Heart left ventricle (tissue), 13 donors: ENCODE measurements around the gene RPL34.

Experiments used
- POLR2A ChIP-seq, 2 donors: fragments of 450-650 bp; IDR thresholded peaks; one replicate each; pipeline ENCODE4 v1.6.1; 2017; ENCODE audit warnings: antibody characterized with exemption in 2 of 2, mild to moderate bottlenecking in 2 of 2, moderate library complexity in 2 of 2
- TF ChIP-seq, protein P1 (sequence below), 12 donors: fragments of 200-600 bp; sonication (generic) in 4 of 12; IDR thresholded peaks; one replicate each; pipeline versions ENCODE4 v1.5.0 to v1.8.0; 2018 to 2022; ENCODE audit warnings: antibody characterized with exemption in 12 of 12, mild to moderate bottlenecking in 5 of 12
- donor health status: ischemic (EF 13 %, LVEDD 7.1; RV severe dilation, severe dysfunction).
- donor health status: DM: no; HTN: yes; CAD: no.
- donor health status: DM: no; HTN: no; CAD: no.
- donor health status: ischemic (EF 25% LVEDD 6.9; RV normal size, moderate dysfunction).
- donor health status: ischemic (EF 25% LVEDD 5.7; RV mildly dilated, moderate dysfunction).
- donor health status: ischemic (EF 35%, LVEDD 5.7; RV mildly dilated, moderate dysfunction).
- donor health status: nonischemic (EF 11% LVEDD 7.7; RV severe dilation, severe dysfunction).
- donor health status: DM: yes; HTN: yes; CAD: no.
- donor health status: PGD.
- donor health status: ischemic (EF 29% LVEDD 5.4; RV normal size, mild dysfunction).
- donor health status: nonischemic (EF 23%, LVEDD 6.1; RV moderate dilation, normal function).

DNA sequence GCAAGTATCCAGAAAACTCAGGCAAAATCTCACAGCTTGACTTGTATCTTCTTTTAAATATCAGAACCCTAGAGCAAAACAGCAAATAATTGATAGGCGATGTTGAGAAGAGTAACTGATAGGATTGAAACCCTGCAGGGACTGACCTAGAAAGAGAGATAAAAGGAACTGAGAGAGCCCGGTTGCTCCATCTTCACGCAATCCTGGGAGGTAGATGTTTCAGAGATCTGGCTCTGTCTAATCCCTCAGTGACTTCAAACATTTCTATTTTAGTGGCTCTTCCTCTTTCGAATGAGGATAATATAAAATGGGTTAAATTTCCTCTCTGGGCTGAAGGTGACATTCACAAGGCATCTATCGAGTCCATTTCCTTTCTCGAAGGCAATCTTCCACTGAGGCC, 39.3 kb upstream of the RPL34 start:
- TF ChIP-seq, protein P1, sequence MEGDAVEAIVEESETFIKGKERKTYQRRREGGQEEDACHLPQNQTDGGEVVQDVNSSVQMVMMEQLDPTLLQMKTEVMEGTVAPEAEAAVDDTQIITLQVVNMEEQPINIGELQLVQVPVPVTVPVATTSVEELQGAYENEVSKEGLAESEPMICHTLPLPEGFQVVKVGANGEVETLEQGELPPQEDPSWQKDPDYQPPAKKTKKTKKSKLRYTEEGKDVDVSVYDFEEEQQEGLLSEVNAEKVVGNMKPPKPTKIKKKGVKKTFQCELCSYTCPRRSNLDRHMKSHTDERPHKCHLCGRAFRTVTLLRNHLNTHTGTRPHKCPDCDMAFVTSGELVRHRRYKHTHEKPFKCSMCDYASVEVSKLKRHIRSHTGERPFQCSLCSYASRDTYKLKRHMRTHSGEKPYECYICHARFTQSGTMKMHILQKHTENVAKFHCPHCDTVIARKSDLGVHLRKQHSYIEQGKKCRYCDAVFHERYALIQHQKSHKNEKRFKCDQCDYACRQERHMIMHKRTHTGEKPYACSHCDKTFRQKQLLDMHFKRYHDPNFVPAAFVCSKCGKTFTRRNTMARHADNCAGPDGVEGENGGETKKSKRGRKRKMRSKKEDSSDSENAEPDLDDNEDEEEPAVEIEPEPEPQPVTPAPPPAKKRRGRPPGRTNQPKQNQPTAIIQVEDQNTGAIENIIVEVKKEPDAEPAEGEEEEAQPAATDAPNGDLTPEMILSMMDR (IDR thresholded peaks at IDR 0.05), result no peak
- TF ChIP-seq POLR2A (IDR thresholded peaks at IDR 0.05), result no peak
